Adrenal gland (tissue), 5 donors: ENCODE data around the gene PTBP2.

Experiments used
- POLR2A ChIP-seq, 2 donors: fragments of 450-650 bp; IDR thresholded peaks; one replicate each; pipeline ENCODE4 v1.6.1; 2017; ENCODE audit warnings: antibody characterized with exemption in 2 of 2, mild to moderate bottlenecking in 2 of 2, moderate library complexity in 1 of 2
- TF ChIP-seq, protein P1 (sequence below), 6 experiments: fragments of 450-650 bp in 4 of 6; fragments of 200-600 bp in 2 of 6; sonication (generic) in 1 of 6; IDR thresholded peaks; 1 replicate in 5 of 6; 2 replicates in 1 of 6; pipeline versions ENCODE4 v1.5.1 to v1.8.0; 2016 to 2021; ENCODE audit warnings: antibody characterized with exemption in 6 of 6, mild to moderate bottlenecking in 2 of 6, moderate library complexity in 1 of 6
- donor health status: DM: no; HTN: no; CAD: no.

DNA sequence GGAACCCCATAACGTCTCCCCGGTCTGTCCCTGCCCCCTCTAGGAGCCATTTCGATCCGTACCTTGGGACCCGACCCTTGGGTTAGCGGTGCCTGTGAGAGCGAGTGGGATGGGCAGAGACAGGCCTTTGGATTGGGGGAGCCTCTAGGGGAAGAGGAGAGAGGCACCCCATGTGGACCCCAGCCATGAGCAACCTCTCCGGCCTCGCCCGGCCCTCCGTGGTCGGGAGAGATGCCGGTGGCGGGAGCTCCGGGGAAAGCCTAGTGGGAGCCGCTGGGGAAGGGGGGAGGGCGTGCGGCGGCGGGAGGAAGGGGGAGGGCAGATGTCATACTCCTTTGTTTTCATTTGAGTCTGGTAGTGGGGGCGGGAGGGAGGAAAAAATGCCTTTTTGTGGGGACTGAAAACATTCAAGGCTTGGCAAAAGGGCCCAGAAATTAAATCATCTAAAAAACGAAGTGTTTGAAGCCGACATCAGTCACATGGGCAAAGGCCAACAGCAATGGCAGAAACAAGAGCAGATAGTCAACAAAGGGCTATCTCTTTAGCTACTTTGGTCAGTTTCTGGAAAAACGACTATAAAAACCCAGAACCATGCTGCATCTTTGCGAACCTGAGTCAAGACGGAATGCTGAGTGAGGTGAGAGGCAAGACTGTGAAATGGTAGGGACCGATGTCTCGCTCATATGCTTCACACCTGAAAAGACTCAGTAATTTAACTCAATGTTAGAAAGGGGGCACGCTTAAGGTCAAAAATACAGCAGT lies 758 bp downstream of the PTBP2 start:
- peak in 1 of 2 donors; percentile 16 for TF ChIP-seq POLR2A (IDR thresholded peaks at IDR 0.05)
- TF ChIP-seq, protein P1, sequence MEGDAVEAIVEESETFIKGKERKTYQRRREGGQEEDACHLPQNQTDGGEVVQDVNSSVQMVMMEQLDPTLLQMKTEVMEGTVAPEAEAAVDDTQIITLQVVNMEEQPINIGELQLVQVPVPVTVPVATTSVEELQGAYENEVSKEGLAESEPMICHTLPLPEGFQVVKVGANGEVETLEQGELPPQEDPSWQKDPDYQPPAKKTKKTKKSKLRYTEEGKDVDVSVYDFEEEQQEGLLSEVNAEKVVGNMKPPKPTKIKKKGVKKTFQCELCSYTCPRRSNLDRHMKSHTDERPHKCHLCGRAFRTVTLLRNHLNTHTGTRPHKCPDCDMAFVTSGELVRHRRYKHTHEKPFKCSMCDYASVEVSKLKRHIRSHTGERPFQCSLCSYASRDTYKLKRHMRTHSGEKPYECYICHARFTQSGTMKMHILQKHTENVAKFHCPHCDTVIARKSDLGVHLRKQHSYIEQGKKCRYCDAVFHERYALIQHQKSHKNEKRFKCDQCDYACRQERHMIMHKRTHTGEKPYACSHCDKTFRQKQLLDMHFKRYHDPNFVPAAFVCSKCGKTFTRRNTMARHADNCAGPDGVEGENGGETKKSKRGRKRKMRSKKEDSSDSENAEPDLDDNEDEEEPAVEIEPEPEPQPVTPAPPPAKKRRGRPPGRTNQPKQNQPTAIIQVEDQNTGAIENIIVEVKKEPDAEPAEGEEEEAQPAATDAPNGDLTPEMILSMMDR (IDR thresholded peaks at IDR 0.05): no peak
